HEK293 (cell line): ENCODE results near the gene SAMD4A.

Source experiments
- BCL11B ChIP-seq: fragments of 450-650 bp; formaldehyde crosslinking; IDR thresholded peaks from 2 replicates; pipeline ENCODE4 v1.5.1; 2016; ENCODE audit warnings: low read depth, missing biosample characterization, missing genetic modification characterization
- FEZF1 ChIP-seq: fragments of 450-650 bp; formaldehyde crosslinking; IDR thresholded peaks from 2 replicates; pipeline ENCODE4 v1.5.1; 2016; ENCODE audit warnings: missing biosample characterization, missing genetic modification characterization
- GLIS2 ChIP-seq: fragments of 450-650 bp; formaldehyde crosslinking; IDR thresholded peaks from 2 replicates; pipeline ENCODE4 v1.5.1; 2016; ENCODE audit warnings: missing biosample characterization, missing genetic modification characterization
- REST ChIP-seq: fragments of 450-650 bp; formaldehyde crosslinking; IDR thresholded peaks from 2 replicates; pipeline ENCODE4 v1.5.1; 2016; ENCODE audit warnings: missing biosample characterization, missing genetic modification characterization
- SP2 ChIP-seq: fragments of 450-650 bp; formaldehyde crosslinking; IDR thresholded peaks from 2 replicates; pipeline ENCODE4 v1.5.1; 2016; ENCODE audit warnings: missing biosample characterization, missing genetic modification characterization
- WT1 ChIP-seq: fragments of 450-650 bp; formaldehyde crosslinking; IDR thresholded peaks from 2 replicates; pipeline ENCODE4 v1.5.1; 2016; ENCODE audit warnings: missing biosample characterization, missing genetic modification characterization
- ZBTB49 ChIP-seq: fragments of 450-650 bp; formaldehyde crosslinking; IDR thresholded peaks from 2 replicates; pipeline ENCODE4 v1.5.1; 2016; ENCODE audit warnings: missing biosample characterization, missing genetic modification characterization, low read depth
- ZBTB6 ChIP-seq: fragments of 450-650 bp; formaldehyde crosslinking; IDR thresholded peaks from 2 replicates; pipeline ENCODE4 v1.5.1; 2017; ENCODE audit warnings: missing biosample characterization, missing genetic modification characterization
- ZNF112 ChIP-seq: fragments of 450-650 bp; formaldehyde crosslinking; IDR thresholded peaks from 2 replicates; pipeline ENCODE4 v1.5.0; 2017; ENCODE audit warnings: missing biosample characterization, missing genetic modification characterization
- ZNF132 ChIP-seq: fragments of 450-650 bp; formaldehyde crosslinking; IDR thresholded peaks from 2 replicates; pipeline ENCODE4 v1.5.1; 2017; ENCODE audit warnings: missing biosample characterization, missing genetic modification characterization, borderline replicate concordance
- ZNF133 ChIP-seq: fragments of 450-650 bp; formaldehyde crosslinking; IDR thresholded peaks from 2 replicates; pipeline ENCODE4 v1.5.1; 2016; ENCODE audit warnings: missing biosample characterization, missing genetic modification characterization
- ZNF148 ChIP-seq: fragments of 450-650 bp; formaldehyde crosslinking; IDR thresholded peaks from 2 replicates; pipeline ENCODE4 v1.5.0; 2017; ENCODE audit warnings: missing biosample characterization, missing genetic modification characterization, borderline replicate concordance
- ZNF157 ChIP-seq: fragments of 450-650 bp; formaldehyde crosslinking; IDR thresholded peaks from 2 replicates; pipeline ENCODE4 v1.5.1; 2016; ENCODE audit warnings: missing biosample characterization, missing genetic modification characterization
- ZNF302 ChIP-seq: fragments of 450-650 bp; formaldehyde crosslinking; IDR thresholded peaks from 2 replicates; pipeline ENCODE4 v1.5.1; 2016; ENCODE audit warnings: missing biosample characterization, missing genetic modification characterization, low read depth
- ZNF335 ChIP-seq: fragments of 450-650 bp; formaldehyde crosslinking; conservative IDR thresholded peaks from 2 replicates; pipeline ENCODE4 v1.5.1; 2016; ENCODE audit warnings: missing biosample characterization, missing genetic modification characterization
- ZNF341 ChIP-seq: fragments of 450-650 bp; formaldehyde crosslinking; IDR thresholded peaks from 2 replicates; pipeline ENCODE4; 2016; ENCODE audit warnings: low read depth, missing biosample characterization, missing genetic modification characterization
- ZNF354C ChIP-seq: fragments of 450-650 bp; formaldehyde crosslinking; IDR thresholded peaks from 2 replicates; pipeline ENCODE4 v1.5.1; 2016; ENCODE audit warnings: missing biosample characterization, missing genetic modification characterization, low read depth, borderline replicate concordance
- ZNF362 ChIP-seq: fragments of 450-650 bp; formaldehyde crosslinking; IDR thresholded peaks from 2 replicates; pipeline ENCODE4 v1.5.1; 2016; ENCODE audit warnings: missing biosample characterization, missing genetic modification characterization
- ZNF37A ChIP-seq: fragments of 450-650 bp; IDR thresholded peaks from 2 replicates; pipeline ENCODE4 v1.5.1; 2018; ENCODE audit warnings: missing biosample characterization, missing genetic modification characterization
- ZNF398 ChIP-seq: fragments of 450-650 bp; formaldehyde crosslinking; IDR thresholded peaks from 2 replicates; pipeline ENCODE4 v1.5.1; 2017; ENCODE audit warnings: missing biosample characterization, missing genetic modification characterization
- ZNF416 ChIP-seq: fragments of 450-650 bp; formaldehyde crosslinking; IDR thresholded peaks from 2 replicates; pipeline ENCODE4 v1.5.1; 2016; ENCODE audit warnings: missing biosample characterization, missing genetic modification characterization
- ZNF423 ChIP-seq: fragments of 450-650 bp; formaldehyde crosslinking; IDR thresholded peaks from 2 replicates; pipeline ENCODE4 v1.5.1; 2016; ENCODE audit warnings: missing biosample characterization, missing genetic modification characterization
- ZNF488 ChIP-seq: fragments of 450-650 bp; formaldehyde crosslinking; IDR thresholded peaks from 2 replicates; pipeline ENCODE4 v1.5.1; 2016; ENCODE audit warnings: missing biosample characterization, missing genetic modification characterization
- ZNF580 ChIP-seq: fragments of 450-650 bp; formaldehyde crosslinking; IDR thresholded peaks from 2 replicates; pipeline ENCODE4 v1.5.1; 2016; ENCODE audit warnings: missing biosample characterization, missing genetic modification characterization
- ZNF658 ChIP-seq: fragments of 450-650 bp; formaldehyde crosslinking; IDR thresholded peaks from 2 replicates; pipeline ENCODE4; 2016; ENCODE audit warnings: missing biosample characterization, missing genetic modification characterization
- ZNF776 ChIP-seq: fragments of 450-650 bp; formaldehyde crosslinking; IDR thresholded peaks from 2 replicates; pipeline ENCODE4 v1.5.0; 2017; ENCODE audit warnings: missing biosample characterization, missing genetic modification characterization, borderline replicate concordance

The SAMD4A gene

GRCh38 chr14:54565785-54566409, 1.0 kb upstream of the SAMD4A start (continued):
- TF ChIP-seq REST = no peak
- peak; percentile 69 for TF ChIP-seq GLIS2 (tag by site-specific recombination)
- TF ChIP-seq ZNF148 = no peak
- no peak for TF ChIP-seq ZNF354C (tag by site-specific recombination)
- TF ChIP-seq ZNF398 (tag by site-specific recombination) = peak; percentile 100
- no peak for TF ChIP-seq ZNF157 (tag by site-specific recombination)
- TF ChIP-seq FEZF1 (tag by site-specific recombination) = no peak
- TF ChIP-seq ZNF37A = no peak
- TF ChIP-seq ZBTB6 (tag by site-specific recombination) = peak; percentile 50; the same call in 1 of the 2 replicates
- TF ChIP-seq ZNF133 (tag by site-specific recombination) = no peak
- TF ChIP-seq ZNF335 (tag by site-specific recombination) = no peak
- TF ChIP-seq ZBTB49 (tag by site-specific recombination) = no peak
- TF ChIP-seq SP2 (tag by site-specific recombination) = peak; percentile 58
- no peak for TF ChIP-seq ZNF362 (tag by site-specific recombination)
- TF ChIP-seq ZNF488 (tag by site-specific recombination) = no peak
- no peak for TF ChIP-seq BCL11B (tag by site-specific recombination)
- no peak for TF ChIP-seq ZNF132
- peak; percentile 59 for TF ChIP-seq WT1
- no peak for TF ChIP-seq ZNF416 (tag by site-specific recombination)
- TF ChIP-seq ZNF302 (tag by site-specific recombination) = no peak
- TF ChIP-seq ZNF776 (tag by site-specific recombination) = no peak
- no peak for TF ChIP-seq ZNF658 (tag by site-specific recombination)
- TF ChIP-seq ZNF580 (tag by site-specific recombination) = no peak
- no peak for TF ChIP-seq ZNF112 (tag by site-specific recombination)
- no peak; the same call in 1 of the 2 replicates for TF ChIP-seq ZNF423 (tag by site-specific recombination)
- peak; percentile 82 for TF ChIP-seq ZNF341
